Stimulated activated CD8-positive, alpha-beta memory T cell treated with anti-CD3 and anti-CD28 coated beads, Interleukin-15, amount 100 ng/mL, for 1 hour (primary cell): ENCODE measurements around the gene TPST2.
"Not testable (repeated sequence)": the region's sequence is repeated elsewhere in the genome, so short reads cannot be mapped to it uniquely, and the experiment has no call there.

Source experiments
- DNase-seq: peaks from one replicate; pipeline ENCODE4 v3.0.0-alpha.2; 2020; ENCODE audit warnings: low read depth

Gene TPST2

DNA sequence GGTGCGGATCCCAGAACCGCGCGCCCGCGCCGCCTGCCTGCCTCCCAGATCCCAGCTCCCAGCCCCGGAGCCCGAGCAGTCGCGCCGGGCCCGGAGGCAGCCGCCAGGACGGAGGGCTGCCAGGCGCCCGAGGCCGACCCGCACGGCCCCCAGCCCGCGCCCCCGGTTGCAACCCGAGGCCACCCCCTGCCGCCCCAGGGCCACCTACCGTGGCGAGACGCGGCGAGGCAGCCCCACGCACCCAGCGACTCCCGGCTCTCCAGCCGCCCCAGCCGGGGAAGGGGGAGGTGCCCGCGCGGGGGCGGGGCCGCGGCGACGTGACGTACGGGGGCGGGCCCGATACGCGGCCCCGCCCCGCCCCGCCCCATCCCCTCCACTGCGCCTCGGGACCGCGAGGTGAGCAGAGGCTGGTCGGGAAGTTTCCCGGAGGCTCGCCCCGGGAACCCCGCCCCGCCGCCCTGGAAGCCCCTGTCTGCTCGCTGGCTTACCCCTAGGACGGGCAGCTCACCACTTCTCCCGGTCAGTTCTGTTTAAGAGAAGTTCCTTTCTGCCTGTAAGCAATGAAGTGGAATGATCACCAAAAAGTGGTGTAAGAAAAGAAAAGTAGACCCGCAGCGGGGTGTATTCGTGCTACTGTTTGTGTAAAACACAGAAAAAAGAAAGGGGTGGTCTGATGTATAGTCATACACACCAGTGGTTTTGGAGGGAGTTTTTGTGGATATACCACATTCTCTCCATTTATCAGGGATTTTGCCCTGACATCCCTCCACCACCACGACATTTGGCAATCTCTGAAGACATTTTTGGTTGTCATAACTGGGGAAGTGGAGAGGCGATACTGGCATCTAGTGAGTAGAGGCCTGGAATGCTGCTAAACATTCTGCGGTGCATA lies at the start of gene TPST2:
Gene TPST2 (minus strand): TSS at position 288 of the 892 bp plus-strand sequence. CDS start 48,502 bp downstream, outside the sequence.
- DNase-seq, result peak; percentile 61

DNA sequence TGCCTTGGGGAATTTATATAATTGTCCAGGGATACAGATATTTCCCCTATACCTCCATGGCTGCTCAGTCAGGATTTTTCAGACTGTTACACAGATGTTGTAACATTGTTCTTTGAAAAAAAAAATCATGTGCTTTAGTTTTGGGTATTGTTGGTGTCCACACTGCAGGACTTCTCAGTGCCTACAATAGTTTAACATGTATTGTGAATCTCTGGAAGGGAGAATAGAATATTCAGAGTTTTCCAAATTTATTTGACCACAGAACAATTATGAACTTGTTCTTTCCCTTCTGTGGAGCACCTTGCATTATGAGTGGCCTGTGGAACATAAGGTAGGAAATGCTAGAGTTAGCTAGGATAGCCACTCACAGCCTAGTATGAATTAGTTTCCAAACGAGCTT lies 46.4 kb upstream of the TPST2 start:
- no peak for DNase-seq

DNA sequence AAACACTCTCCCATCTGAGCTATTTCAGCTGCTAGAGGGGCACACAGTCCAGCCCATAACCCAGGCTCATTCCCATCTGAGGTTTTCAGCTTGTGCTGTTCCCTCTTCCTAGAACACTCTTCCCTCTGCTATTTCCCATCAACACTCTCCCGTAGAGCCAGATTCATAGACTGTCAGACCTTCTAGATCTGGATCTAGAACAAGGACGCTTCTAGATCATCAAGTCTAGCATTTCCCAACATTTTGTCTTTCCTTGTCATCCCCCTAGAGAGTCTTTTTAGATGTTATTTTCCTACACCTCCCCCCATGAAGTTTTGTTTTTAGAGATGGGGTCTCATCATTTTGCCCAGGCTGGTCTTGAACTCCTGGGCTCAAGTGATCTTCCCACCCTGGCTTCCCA lies 45.2 kb upstream of the TPST2 start:
- no peak for DNase-seq

DNA sequence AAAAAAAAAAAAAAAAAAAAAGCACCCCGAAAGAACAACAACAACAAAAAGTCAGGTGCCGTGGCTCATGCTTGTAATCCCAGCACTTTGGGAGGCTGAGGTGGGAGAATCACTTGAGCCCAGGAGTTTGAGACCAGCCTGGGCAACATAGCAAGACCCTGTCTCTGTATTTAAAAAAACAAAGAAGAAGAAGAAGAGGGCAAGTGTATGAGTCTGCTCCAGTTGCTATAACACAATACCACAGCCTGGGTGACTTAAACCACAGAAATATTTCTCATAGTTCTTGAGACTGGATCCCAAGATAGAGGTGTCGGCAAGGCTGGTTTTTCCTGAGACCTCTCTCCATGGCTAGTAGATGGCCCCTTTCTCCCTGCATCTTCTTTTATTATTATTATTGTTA lies 44.3 kb upstream of the TPST2 start:
- no peak for DNase-seq

DNA sequence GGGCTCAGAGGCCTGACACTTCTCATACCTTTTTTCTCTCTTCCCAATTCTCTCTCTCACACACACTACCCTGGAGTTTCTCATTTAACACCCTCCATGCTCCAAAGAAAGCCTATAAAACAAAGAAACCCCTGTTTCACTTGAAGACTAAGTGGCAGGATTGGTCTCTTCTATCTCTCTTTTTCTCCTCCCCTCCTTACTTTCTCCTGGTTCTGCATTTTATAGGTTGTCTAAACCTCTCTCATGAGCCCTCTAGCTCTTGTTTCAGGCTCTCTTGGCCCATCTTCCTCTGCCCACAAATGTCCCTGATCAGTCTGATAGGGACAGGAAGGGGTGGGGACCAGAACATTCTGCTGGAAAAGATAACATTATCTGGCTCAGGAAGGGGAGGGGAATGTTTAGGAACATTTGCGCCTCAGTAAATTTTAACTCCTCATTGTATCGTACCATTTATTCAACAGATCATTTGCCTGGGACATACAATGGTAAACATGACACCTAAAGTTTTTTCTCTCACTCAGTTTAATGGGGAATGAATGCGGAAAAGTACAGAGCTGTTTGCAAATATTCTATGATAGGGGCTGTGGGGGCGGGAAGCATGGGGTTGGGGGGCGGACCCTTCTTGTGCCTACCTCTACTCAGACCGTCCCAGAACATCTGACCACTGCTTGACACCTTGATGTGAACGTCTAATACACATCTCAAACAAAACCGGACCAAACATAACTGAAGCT lies 42.7 kb upstream of the TPST2 start:
- no peak for DNase-seq

DNA sequence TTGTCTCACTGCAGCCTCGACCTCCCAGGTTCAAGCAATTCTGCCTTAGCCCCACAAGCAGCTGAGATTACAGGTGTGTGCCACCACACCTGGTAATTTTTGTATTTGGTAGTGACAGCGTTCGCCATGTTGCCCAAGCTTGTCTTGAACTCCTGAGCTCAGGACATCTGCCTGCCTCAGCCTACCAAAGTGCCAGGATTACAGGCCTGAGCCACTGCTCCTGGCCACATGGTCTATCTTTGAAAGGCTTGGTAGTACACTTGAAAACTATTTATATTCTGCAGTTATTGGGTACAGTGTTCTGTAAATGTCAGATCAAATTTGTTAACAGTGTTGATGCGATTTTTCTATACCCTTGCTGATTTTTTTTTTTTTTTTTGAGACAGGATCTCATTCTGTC lies 41.4 kb upstream of the TPST2 start:
- DNase-seq, result no peak

DNA sequence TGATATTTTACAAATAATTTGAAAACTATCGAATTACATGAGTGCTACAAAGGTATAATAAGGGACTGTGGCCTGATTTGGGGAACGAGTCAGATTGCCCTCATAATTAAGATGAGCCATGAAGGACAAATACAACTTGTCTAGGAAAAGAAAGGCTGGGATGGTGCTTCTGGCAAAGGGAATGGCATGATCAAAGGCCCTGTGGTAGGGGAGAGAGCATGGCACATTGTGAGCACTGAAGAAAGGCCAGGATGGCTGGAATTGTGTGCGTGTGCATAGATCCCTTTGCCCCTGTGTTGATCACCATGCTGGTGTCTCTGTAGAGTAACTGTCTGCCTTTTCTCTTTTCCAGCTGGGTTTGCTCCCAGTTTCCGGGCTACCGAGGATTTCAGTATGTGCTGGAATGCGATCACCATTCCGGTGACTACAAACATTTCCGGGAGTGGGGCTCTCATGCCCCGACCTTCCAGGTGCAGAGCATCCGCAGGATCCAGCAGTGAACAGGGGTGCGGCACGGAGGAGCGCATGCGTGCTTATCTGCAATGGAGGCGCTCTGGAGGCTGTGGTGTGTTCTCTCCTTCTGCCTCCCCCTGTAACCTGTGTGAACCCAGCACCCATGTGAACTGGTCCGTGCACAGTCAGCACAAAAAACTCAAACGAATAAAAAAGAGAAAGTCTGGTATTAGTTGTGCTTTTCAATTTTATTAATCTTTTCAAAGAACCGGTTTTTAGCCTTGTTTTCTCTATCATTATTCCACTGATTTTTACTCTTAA lies 40.2 kb upstream of the TPST2 start:
- DNase-seq, result no peak

DNA sequence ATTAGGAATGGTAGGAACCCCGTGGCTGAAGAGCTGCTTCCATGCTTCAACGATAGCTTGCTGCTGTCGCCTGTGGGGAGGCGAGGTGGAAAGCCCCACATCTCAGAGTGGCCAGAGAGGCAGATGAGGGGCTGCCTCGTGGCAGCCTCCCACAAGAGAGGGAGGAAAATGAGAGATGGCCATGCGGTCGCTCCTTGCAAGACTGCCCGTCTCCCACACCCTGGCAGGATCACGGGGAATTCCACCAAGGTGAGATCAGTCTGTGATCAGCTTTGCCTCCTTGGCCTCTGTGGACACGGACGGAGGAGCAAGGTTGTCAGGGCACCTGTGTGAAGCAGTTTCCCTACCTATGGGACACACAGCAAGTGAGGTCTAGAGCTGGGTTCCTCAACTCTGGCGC lies 34.9 kb upstream of the TPST2 start:
- DNase-seq, result no peak

DNA sequence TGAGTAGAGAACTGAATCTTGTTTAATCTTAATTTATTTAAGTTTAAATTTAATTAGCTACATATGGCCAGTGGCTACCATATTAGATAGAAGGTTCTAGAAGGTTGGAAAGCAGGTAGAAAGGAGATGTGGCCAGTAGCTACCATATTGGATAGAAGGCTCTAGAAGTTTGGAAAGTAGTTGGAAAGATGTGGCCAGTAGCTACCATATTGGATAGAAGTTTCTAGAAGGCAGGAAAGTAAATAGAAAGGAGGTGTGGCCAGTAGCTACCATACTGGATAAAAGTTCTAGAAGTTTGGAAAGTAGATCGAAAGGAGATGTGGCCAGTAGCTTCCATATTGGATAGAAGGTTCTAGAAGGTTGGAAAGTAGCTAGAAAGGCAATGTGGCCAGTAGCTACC lies 34.1 kb upstream of the TPST2 start:
- no peak for DNase-seq

DNA sequence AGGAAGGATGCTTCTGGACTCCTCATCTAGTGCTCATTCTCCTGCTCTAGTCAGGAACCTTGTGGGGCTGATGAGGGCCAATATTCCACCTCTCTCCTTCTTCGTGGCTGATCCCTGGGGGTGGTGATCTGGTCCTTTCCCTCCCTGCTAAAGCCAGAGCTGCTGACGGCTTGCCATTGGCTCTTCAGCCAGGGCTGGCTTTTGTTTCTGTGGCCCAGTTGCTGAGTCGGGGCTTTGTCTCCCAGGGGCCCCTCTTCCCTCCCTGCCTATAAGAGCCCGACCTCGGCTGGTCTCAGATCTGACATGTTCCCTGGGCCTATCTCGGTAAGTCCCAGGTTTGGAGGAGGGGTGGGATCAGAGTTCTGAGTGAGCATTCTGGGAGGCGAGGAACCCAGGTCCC lies 31.7 kb upstream of the TPST2 start, which contains the start of gene CRYBA4:
Gene CRYBA4 (plus strand): TSS at position 301 of the 400 bp plus-strand sequence. CDS start 634 bp downstream, outside the sequence.
- DNase-seq, result no peak

DNA sequence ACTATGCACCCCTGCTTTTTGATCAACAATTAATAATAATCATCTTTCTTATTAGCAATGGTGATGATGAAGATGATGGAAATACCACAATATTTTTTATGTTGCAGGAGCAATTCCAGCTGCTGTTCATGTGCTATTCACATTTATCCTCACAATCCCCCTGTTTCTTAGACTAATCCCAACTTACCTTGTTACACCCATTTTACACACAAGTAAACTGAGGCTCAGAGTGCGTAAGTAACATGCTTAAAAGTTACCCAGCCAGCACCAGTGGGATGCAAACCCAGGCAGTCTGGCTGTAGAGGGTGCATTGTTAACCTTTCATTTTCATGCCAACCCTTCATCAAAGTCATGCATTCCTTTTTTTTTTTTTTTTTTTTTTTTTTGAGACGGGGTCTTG lies 30.3 kb upstream of the TPST2 start:
- no peak for DNase-seq

DNA sequence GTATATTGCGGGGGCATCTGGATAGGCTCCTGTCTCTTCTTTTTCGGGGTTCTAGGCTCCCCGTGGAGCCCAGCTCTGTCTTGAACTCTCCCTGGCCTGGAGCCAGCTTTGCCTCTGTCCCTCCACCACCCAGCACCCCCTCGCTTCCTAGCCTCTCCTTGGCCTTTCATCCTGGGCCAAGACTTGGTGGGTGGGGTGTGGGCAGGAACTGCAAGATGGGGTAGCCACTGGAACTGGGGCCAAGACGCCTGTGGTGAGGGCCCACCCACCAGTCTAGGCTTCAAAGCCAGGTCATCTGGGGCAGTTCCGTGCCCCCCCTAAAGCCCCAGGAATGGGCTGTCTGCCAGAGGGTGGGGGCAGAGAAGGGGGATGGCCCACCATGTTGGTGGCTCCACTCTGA lies 29.6 kb upstream of the TPST2 start:
- DNase-seq, result no peak

DNA sequence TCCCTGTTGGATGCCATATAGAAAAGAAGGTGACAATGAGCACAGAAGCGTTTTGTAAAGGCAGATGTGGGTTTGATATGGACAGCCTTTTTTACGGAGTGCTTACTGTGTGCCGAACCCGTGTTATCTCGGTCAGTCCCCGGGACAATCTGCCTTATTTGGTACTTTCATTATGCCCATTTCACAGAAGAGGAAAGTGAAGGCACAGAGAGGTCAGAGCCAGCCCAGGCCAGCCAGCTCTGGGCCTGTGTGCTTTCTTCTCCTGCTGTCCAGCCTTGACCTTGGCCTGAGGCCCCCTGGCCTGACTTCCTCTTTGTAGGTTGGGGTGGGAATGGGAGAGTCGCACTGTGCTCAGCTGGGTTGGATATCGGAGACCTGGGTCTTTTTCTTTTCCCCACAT lies 28.5 kb upstream of the TPST2 start:
- no peak for DNase-seq

DNA sequence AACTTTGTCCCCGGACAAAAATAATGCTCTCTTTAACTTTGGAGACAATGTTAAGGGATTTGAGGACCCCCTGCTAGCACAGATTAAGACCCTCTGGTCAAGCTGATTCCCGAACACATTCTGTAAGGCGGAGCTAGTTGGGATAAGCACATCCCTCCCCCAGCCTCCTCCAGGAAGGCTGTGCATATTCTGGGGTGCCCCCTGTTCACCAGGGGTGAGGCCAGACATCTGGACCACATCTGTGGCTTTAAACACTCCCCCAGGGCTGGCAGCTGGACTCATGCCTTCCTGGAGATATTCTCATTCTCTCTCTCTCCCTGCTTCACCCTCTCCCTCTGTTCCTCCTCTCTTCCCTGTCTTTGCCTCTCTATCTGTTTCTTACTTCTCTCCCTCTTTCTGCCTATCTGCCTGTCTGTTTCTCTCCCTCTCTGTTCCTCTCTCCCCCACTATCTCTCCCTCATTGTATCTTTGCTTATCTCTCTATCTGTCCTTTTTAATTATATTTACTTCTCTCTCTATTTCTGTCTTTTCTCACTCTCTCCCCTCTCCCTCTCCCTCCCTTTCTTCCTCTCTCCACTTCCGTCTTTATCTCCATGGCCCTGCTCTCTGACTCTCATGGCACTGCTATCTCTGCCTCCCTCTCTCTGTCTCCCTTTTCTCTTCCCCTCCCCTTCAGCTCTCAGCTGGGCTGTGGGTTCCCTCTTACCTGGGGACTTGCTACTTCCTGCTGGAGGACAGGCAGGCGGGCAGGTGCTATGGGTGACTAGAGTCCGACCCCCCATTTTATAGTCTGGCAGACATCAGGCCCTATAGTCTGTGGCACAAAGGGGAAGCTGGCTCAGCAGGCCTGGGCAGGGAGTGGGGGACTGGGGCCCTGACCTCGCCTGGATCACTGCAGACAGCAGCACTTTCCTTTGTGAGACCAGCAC lies 27.6 kb upstream of the TPST2 start, which contains the start of gene CRYBB1:
Gene CRYBB1 (minus strand): TSS at position 757 of the 929 bp plus-strand sequence. CDS start 1,708 bp downstream, outside the sequence.
- DNase-seq, result no peak

DNA sequence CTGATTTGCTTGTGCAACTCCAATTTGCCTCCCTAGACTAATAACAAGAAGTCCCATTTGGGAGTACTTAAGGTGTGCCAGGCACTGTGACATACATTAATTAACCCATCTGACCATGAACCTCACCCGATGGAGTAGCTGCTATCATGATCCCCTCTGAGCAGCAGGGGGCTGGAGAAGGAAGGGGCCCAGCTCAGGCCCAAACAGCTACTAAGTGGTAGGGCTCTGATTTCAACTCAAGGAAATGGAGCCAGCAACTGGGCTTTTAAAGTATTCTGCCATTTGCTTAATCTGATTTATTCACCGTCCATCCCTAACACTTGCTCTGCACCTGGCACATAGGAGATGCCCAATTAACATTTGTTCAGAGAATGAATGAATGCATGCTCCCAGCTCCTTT lies 26.7 kb upstream of the TPST2 start:
- no peak for DNase-seq

DNA sequence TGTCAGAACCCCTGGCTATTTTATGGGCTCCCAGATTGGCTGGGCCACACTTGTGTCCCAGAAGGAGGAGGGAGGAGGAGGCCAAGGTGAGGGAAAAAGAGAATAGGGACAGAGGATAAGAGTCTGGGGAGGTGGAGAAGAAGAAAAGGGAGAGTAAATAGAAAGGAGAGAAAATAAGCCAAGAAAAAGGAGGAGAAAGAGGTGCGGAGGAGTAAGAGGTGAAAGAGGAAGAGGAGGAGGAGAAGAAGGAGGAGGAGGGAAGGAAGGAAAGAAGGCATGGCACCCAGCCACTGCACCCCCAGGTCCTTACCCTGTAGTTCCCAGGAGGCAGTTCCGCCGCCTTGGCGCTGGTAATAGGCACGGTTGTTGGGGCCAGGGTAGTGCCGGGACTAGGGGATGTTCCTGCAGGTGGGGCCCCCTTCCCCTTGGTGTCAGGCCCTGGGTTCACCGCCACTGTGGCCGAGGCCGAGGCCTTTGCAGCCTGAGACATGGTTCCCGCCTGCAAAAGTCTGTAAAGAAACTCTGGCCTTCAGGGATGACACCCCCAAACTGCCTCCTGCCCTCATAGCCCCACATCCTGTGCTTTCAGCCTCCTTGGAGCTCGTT lies 26.0 kb upstream of the TPST2 start:
- no peak for DNase-seq

DNA sequence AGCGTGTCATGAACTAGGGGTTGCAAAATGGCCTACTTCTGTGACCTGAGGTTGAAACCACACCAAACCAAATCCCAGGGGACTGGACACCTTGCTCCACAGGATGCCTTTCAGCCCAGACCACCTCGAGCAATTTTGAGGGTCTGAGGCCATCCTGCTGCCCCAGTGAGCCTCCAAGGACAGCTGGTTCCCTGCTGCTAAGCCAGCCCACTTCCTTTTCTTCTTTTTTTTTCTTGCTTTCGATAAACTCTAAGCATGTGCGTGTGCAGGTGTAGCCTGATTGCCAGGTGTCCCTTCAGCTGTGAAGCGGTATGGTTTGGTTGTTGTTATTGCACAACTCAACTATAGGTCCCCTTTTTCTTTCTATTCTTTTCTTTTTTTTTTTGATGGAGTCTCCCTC lies 25.2 kb upstream of the TPST2 start:
- DNase-seq, result no peak

DNA sequence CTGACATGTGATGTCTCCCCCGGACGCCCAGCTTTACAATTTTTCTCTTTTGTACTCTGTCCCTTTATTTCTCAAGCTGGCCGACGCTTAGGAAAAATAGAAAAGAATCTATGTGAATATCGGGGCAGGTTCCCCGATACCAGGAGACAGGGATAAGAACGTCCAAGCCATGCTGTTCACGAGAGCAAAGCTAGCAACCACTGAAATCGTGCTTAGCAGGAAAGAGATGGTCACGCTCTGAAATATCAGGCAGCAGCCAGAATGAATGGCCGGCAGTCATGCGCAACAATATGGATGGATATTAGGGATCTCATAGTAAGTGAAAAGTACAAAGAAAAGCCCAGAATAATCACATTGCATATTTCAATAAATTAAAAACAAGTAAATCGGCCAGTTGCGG lies 24.4 kb upstream of the TPST2 start:
- DNase-seq, result no peak

DNA sequence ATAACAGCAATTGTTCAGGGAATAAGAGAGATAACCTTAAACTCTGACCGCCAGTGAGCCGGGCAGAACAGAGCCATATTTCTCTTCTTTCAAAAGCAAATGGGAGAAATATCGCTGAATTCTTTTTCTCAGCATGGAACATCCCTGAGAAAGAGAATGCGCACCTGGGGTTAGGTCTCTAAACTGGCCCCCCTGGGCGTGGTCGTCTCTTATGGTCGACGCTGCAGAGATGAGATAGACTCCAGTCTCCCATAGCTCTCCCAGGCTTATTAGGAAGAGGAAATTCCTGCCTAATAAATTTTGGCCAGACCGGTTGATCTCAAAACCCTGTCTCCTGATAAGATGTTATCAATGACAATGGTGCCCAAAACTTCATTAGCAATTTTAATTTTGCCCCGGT lies 23.8 kb upstream of the TPST2 start:
- not testable (repeated sequence) for DNase-seq

DNA sequence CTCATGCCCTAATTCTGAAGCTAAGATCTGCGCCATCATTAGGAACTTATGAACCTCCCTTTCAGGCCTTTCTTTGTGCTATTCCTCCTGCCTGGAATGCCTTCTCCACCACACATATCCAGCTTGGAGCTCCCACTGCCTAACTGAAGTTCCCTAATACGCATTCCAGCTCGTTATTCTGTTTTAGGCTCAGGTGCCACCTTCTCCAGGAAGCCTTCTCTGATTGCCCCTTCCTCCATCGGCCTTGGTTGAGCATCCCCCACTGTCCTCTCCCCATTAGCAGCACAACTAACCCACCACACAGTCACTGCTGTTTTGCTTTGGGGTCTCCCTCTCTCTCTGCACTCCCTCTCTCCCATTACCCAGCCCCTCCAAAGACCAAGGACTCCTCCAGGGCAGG lies 22.7 kb upstream of the TPST2 start:
- DNase-seq, result no peak

DNA sequence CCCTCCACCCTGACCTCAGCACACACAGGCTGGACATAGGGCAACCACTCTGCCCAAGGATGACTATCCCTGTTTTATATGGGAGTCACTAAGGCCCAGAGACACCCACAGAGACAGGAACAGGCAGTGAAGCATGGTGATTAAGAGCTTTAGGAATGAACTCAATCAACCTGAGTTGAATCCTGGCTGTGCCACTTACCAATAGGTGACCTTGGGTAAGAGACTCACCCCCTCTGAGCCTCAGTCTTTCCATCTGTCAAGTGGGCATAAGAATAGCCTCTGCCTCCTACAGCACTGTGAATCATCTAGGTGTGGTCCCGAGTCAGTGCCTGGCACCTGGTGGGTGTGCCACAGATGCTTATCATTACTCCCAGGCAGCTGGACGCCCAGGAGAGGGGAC lies 21.1 kb upstream of the TPST2 start:
- DNase-seq, result no peak
